Limb (tissue), 2 donors: ENCODE results near the gene SPP1.
A peak's percentile ranks its signal among the peaks of the same experiment; 100 is the strongest.
"Not testable (repeated sequence)": the region's sequence is repeated elsewhere in the genome, so short reads cannot be mapped to it uniquely, and the experiment has no call there.

ENCODE experiments used
- DNase-seq, 2 donors: peaks; one replicate each; pipeline ENCODE4 v3.0.0-alpha.2; 2016; ENCODE audit errors: extremely low spot score in 2 of 2

Gene SPP1

DNA sequence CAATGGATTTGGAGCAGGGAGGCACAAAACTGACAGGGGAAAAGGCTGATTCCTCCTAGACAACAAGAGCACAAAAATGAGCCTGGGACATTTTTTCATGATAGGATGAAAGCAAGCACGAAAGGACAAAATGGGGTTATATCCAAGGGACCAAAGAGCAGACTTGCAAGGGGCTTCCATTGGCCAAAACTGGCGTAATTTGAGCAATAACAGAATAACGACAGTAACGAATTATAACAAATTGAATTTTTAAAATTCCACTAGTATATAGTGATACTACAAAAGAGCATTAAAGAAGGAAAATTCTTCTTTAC, 10.3 kb downstream of the SPP1 start:
- no peak for DNase-seq

GRCh38 chr4:87986508-87986907, 11.0 kb downstream of the SPP1 start:
- DNase-seq = no peak

DNA sequence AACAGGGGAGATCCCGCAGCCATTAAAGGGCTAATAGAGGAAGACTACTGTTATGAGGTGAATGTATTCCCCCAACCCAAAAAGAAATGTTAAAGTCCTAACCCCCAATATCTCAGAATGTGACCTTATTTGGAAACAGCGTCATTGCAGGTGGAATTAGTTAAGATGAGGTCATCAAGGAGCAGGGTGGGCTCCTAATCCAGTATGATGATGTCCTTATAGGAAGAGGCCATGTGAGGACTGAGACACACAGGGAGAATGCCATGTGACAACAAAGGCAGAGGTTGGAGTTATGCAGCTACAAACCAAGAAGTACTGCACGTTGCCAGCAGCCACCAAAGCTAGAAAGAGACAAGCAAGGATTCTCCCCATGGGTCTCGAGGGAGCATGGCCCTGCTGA, 14.3 kb downstream of the SPP1 start:
- no peak for DNase-seq

- no peak for DNase-seq
These were observed 19.9 kb downstream of the SPP1 start for GRCh38 chr4:87995435-87995834.

DNA sequence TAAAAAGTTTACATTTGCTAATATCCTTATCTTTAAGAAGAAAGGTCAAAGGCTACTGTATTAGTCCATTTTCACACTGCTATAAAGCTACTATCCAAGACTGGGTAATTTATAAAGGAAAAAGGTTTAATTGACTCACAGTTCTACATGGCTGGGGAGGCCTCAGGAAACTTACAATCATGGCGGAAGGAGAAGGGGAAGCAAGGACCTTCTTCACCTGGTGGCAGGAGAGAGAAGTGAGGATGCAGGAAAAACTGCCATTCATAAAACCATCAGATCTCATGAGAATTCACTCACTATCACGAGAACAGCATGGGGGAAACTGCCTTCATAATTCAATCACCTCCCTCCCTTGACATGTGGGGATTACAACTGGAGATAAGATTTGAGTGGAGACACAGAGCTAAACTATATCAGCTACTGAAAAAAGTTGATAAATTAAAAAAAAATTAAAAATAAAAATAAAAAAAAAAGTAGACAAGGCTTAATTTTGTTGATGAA, 23.7 kb downstream of the SPP1 start:
- DNase-seq = not testable (repeated sequence)

DNA sequence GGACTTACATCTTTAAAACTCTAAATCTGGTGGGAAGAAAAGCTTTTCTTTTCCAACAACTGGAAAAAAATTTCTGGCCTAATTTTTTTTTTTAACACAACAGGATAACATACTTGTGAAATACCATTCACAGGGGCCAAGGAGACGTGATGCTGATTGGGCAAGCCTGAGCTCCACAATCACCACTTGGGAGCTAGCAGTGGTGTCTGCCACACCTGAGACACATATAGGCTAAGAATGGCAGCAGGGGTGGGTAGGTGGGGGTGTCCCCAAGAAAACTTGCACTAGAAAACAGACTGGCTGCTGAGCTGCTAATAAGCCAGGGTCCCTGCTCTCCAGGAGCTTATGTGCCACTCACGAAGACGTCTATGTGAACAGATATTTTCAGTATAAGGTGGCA, 26.4 kb downstream of the SPP1 start:
- DNase-seq = no peak

GRCh38 chr4:88002786-88003185, 27.3 kb downstream of the SPP1 start:
- DNase-seq = no peak

DNA sequence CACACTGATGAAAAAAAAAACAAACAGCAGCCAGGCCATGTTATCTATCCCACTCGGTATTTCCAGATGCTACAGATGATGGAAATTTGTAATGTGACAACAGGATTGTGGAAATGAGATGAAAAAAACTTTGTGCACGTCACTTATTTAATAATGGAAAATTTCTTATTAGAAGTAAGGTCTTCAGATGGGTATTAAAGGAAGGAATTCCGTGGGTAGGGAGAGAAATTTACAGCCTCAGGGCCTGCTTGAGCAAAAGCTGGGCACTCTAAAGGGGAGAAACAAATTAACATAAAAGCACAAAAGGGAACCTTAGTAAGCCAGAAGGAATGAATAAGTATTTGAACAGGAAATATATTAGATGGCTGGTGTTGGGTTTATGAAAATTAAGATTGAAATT, 27.7 kb downstream of the SPP1 start:
- DNase-seq = no peak

DNA sequence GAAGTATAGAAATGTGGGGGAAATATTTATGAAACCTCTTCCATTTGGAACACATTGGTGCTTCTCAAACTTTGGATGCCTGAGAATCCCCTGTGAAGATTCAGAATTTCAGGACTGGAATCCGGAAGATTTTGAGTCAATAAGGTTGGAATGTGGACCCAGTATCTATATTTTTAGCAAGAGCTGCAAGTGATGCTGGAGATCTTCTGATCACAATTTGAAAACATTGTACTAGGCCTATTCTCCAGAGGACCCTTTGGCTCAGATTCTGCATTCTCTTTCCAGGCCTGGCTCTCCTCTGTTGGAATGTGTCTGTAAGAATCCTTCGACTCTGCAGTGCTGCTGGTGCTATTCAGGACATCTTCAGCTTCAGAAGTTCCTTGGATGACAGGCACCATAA, 29.6 kb downstream of the SPP1 start:
- DNase-seq = peak in 1 of 2 donors; percentile 19

DNA sequence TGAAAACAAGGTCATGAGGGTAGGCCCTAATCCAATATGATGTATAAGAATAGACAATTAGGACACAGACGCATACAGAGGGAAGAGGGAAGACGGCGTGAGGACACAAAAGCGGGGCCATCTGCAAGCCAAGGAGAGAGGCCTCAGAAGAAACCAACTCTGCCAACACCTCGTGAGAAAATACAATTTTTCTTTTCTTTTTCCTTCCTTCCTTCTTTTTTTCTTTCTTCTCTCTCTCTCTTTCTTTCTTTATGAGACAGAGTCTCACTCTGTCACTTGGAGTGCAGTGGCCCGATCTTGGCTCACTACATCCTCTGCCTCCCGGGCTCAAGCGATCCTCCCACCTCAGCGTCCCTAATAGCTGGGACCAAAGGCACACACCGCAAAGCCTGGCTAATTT, 30.4 kb downstream of the SPP1 start:
- DNase-seq = no peak

GRCh38 chr4:88006956-88007303, 31.4 kb downstream of the SPP1 start:
- DNase-seq = no peak

DNA sequence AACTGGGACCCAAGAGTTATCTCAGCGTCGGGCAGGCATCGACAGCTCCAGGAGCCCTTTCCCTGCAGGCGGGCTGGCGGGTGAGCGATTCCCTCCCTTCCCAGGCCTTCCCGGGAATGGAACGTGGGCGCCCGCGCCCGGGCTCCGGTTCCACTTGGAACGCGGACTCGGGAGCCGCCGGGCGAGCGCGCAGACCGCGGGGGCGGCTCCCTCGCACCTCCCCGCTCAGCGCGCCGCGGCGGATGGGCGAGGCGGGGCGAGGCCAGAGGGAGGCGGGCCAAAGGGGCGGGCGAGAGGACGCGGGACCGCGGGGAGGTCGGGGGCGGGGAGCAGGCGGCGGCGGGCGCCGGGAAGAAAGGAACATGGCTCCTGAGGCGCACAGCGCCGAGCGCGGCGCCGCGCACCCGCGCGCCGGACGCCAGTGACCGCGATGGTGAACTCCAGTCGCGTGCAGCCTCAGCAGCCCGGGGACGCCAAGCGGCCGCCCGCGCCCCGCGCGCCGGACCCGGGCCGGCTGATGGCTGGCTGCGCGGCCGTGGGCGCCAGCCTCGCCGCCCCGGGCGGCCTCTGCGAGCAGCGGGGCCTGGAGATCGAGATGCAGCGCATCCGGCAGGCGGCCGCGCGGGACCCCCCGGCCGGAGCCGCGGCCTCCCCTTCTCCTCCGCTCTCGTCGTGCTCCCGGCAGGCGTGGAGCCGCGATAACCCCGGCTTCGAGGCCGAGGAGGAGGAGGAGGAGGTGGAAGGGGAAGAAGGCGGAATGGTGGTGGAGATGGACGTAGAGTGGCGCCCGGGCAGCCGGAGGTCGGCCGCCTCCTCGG, 32.0 kb downstream of the SPP1 start, which contains the start of gene PKD2:
TSS of gene PKD2 (plus strand) at position 332 of the 818 bp plus-strand sequence. CDS start at position 431, 99 bp downstream.
- DNase-seq = peak; percentile 84 to 91

DNA sequence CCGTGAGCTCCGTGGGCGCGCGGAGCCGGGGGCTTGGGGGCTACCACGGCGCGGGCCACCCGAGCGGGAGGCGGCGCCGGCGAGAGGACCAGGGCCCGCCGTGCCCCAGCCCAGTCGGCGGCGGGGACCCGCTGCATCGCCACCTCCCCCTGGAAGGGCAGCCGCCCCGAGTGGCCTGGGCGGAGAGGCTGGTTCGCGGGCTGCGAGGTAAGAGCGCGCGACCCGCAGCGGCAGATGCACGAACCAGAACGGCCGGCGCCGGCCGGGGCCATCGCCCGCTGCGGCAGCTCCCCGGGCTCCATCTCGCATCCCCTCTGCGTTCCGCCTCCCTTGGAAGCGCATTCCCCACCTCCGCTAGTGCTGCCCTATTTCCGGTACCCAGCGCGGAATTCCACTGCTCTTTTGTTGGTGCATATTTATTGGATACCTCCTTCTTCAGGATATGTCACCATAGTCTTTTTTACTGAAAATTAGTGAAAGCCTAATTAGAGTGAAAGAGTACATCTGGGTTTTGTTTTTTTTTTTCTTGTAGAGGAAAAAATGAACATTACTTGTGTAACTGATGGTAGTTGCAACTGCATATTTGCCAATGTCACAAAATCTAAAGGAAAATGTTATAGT, 32.7 kb downstream of the SPP1 start:
- peak; percentile 46 to 75 for DNase-seq

DNA sequence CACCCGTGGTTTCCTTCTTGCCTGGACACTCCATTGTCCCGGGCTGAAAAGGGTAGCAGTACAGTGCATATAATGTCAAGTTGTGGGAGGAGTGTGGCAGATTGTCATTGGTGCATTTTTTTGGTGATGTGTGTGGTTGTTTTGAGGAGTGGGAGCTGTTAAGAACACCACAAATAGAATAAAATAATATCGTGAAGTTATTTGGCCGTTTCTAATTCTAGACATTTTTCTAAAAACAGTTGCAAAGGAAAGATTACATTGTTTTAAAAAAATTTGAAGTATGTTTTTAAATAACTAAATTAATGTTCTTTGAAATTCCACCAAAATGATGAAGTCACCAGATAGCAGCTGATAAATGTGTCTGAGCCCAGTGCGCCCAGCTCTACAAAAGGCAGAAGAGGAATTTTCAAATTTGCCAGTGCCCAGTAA, 33.2 kb downstream of the SPP1 start:
- no peak for DNase-seq

- DNase-seq = no peak
These were observed 34.4 kb downstream of the SPP1 start for GRCh38 chr4:88009871-88010270.

GRCh38 chr4:88010966-88011365, 35.5 kb downstream of the SPP1 start:
- no peak for DNase-seq

DNA sequence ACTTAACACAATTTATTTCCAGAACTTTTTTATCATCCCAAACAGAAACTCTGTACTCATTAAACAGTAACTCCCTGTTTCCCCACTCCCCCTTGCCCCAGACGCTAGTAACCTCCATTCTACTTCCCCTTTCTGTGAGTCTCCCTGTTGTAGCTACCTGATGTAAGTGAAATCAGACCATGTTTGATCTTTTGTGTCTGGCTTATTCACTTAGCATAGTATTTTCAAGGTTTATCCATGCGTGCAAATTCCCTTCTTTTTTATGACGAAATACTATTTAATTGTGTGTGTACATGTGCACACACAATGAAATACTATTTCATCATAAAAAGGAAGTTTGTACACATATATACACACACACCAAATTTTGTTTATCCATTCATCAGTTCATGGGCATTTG, 37.1 kb downstream of the SPP1 start:
- DNase-seq = no peak

- no peak for DNase-seq
These were observed 38.9 kb downstream of the SPP1 start for GRCh38 chr4:88014386-88014905.

DNA sequence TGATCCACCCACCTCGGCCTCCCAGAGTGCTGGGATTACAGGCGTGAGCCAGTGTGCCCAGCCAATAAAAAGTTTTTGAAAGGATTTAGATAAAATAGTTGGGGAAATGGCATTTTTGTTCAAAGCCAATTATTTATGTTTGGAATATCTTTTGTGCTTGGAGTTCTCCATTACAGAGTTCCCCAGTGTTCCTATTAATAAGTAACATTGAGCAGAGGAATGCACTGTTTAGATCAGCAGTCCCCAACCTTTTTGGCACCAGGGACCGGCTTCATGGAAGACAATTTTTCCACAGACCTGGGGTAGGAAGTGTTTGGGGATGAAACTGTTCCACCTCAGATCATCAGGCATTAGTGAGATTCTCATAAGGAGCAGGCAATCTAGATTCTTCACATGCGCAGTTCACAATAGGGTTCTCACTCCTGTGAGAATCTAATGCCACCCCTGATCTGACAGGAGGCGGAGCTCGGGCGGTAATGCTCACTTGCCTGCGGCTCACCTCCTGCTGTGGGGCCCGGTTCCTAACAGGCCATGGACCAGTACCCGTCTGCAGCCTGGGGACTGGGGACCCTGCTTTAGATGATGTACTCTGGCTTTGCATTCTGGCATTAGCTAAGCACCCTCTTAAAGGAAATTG, 40.3 kb downstream of the SPP1 start:
- no peak for DNase-seq

DNA sequence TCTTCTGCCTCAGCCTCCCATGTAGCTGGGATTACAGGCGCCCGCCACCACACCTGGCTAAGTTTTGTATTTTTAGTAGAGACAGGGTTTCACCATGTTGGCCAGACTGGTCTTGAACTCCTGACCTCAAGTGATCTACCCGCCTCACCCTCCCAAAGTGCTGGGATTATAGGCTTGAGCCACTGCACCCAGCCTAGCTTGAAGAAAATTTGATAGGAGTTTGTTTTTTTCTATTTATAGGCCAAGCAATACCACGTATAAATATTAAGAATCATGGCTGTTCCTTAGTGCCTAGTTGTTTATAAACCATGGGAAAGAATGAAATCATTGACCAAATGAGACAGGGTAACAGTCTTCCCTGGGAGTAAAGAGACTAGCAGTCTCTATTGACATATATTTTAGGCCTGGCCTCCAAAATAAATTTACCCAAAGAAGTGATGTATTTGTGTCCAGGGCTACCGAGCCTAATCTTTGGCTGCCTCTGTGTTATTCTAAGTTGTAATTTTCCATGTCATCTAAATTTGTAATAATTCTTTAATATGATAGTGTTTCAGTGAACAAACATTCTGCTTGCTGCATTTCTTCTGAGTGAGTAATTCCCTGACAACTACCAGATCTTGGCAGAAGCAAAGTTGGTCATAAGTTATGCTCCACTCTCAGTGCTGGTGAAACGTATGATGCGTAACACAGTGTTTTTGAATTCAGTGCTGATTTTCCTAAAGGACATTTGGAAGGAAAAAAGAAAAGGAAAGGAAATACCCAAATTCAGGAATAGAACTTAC, 42.2 kb downstream of the SPP1 start:
- DNase-seq = peak in 1 of 2 donors; percentile 54

- peak in 1 of 2 donors; percentile 52 for DNase-seq
These were observed 43.0 kb downstream of the SPP1 start for GRCh38 chr4:88018466-88018865.

DNA sequence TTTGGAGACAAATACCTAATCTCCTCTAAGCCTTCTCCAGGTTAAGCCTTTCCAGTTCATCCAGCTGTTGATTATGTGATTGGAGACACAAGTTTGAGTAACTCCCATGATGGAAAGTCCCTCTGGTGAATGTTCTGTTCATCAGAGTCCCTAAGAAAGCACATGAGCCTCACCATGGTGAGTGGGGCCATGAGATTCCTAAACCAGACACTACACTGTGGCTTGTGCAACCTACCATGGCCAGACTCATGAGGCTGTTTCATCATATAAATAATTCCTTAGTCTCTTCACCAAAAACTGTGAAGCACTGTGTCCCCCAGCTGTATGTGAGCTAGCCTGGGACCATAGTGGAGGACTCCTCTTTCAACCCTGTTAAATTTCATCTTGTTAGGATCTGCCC, 46.3 kb downstream of the SPP1 start:
- no peak for DNase-seq
